Measurements from ENCODE around the gene LPCAT4. TPM values are rescaled to one million over a fixed set of nuclear protein-coding genes. Genes with fewer than 3 reads are reported as not detected.
"Not testable (repeated sequence)": the region's sequence is repeated elsewhere in the genome, so short reads cannot be mapped to it uniquely, and the experiment has no call there.

The LPCAT4 gene
- total and polyA plus RNA-seq, 9 of the 15 experiments (the other 6 are each of a cell fraction or from before 2014, with no cell fraction given) = 7.3 to 34.3 (median 14.4) TPM

- ATAC-seq; H3K9me1 ChIP-seq (ENCODE audit: control insufficient read depth, insufficient read depth, low read length); H3K4me3 ChIP-seq; H2AFZ ChIP-seq (ENCODE audit: low read depth, low read length); H3K4me1 ChIP-seq (replicated peaks in 1 of 2; ENCODE audit: control insufficient read depth in 2 of 2, insufficient read depth in 2 of 2, low read length in 2 of 2); H4K20me1 ChIP-seq (replicated peaks; ENCODE audit: control insufficient read depth, insufficient read depth, low read length); intact Hi-C loops (cut with micrococcal nuclease); H3K27ac ChIP-seq (ENCODE audit: extremely low read depth, low read depth, low read length); CTCF ChIA-PET (ENCODE audit: low intra/inter-chr PET ratio); H3K4me2 ChIP-seq (ENCODE audit: insufficient read depth, low read length); H3K9me3 ChIP-seq (replicated peaks; ENCODE audit: control insufficient read depth, insufficient read depth, low read depth, low read length); BruUV-seq (replicated peaks); in situ Hi-C loops (cut with MboI); H3K9ac ChIP-seq (ENCODE audit: insufficient read depth in 1 of 2, low read depth in 2 of 2, low read length in 2 of 2); FAIRE-seq; DNase-seq (ENCODE audit: extremely low read depth in 1 of 4, low spot score in 3 of 4); H3K79me2 ChIP-seq (ENCODE audit: control insufficient read depth, insufficient read depth, low read length); H3K36me3 ChIP-seq (ENCODE audit: control insufficient read depth, insufficient read depth, low read length): not testable (repeated sequence)
- POLR2A ChIA-PET = interaction anchor here (0.5 to 0.8 kb wide), 2 partner anchors 10 to 1088 kb away, joined by 3 read pairs; partner anchors contain the start of genes NOP10 and NUTM1
- TF ChIP-seq ZNF121 (CRISPR knock-in tag; conservative IDR thresholded peaks at IDR 0.05) = peak; percentile 64
- H3K27me3 ChIP-seq (ENCODE audit: control insufficient read depth in 2 of 2, insufficient read depth in 2 of 2, low read length in 2 of 2) = peaks cover 12 to 21% of the 10 kb centered on the region in 2 experiments
- WGBS (ENCODE audit: insufficient coverage, low coverage, missing lambda C conversion rate) = 43% methylated on average over 9 of the region's 12 CpGs
Measured at GRCh38 chr15:34352996-34353395, 14.0 kb downstream of the LPCAT4 start.

- Histone ChIP-seq H3K4me3 (no peak overlapping the region), H3K4me2 (ENCODE audit: insufficient read depth, low read length) (no peak overlapping the region), H3K79me2 (ENCODE audit: control insufficient read depth, insufficient read depth, low read length) (no peaks in the 10 kb centered on the region), H4K20me1 (replicated peaks; ENCODE audit: control insufficient read depth, insufficient read depth, low read length) (no peaks in the 10 kb centered on the region), H3K4me1 (replicated peaks in 1 of 2; ENCODE audit: control insufficient read depth in 2 of 2, insufficient read depth in 2 of 2, low read length in 2 of 2) (no peaks in the 10 kb centered on the region; a peak in 1 of 5 replicates), H3K9me3 (replicated peaks; ENCODE audit: control insufficient read depth, insufficient read depth, low read depth, low read length) (no peaks in the 10 kb centered on the region), H3K27ac (ENCODE audit: extremely low read depth, low read depth, low read length) (no peak overlapping the region), H3K9me1 (ENCODE audit: control insufficient read depth, insufficient read depth, low read length) (no peaks in the 10 kb centered on the region), H3K9ac (ENCODE audit: insufficient read depth in 1 of 2, low read depth in 2 of 2, low read length in 2 of 2) (no peak overlapping the region), H3K27me3 (ENCODE audit: control insufficient read depth in 2 of 2, insufficient read depth in 2 of 2, low read length in 2 of 2) (peaks cover 12 to 23% of the 10 kb centered on the region in 2 experiments), H3K36me3 (ENCODE audit: control insufficient read depth, insufficient read depth, low read length) (no peaks in the 10 kb centered on the region), H2AFZ (ENCODE audit: low read depth, low read length) (no peak overlapping the region)
- POLR2A ChIA-PET = interaction anchor here (1.0 kb wide), 1 partner anchor 12 kb away, joined by 3 read pairs; the partner anchor contains the start of gene SLC12A6
- ATAC-seq (no peak), FAIRE-seq (no peak), DNase-seq (ENCODE audit: extremely low read depth in 1 of 4, low spot score in 3 of 4) (no peak)
- in situ Hi-C loops (cut with MboI) = no loop called here
- intact Hi-C loops (cut with micrococcal nuclease) = no loop called here
- WGBS (ENCODE audit: insufficient coverage, low coverage, missing lambda C conversion rate) = 4% methylated on average over 4 of the region's 4 CpGs
- CTCF ChIA-PET (ENCODE audit: low intra/inter-chr PET ratio) = no interaction called here
- BruUV-seq (replicated peaks) = no TSS peak
- no peak for TF ChIP-seq ZNF717 (CRISPR knock-in tag; IDR thresholded peaks at IDR 0.05)
- TF ChIP-seq TARDBP (IDR thresholded peaks at IDR 0.05) = no peak
- TF ChIP-seq PHTF2 (CRISPR knock-in tag; IDR thresholded peaks at IDR 0.05) = no peak
- TF ChIP-seq MCM3 (IDR thresholded peaks at IDR 0.05) = no peak
- no peak for TF ChIP-seq ZEB2 (IDR thresholded peaks at IDR 0.05)
- no peak for TF ChIP-seq KAT2B (IDR thresholded peaks at IDR 0.05; ENCODE audit: low read depth, low read length)
- TF ChIP-seq ZBTB2 (IDR thresholded peaks at IDR 0.05) = no peak
- TF ChIP-seq ILK (tag; IDR thresholded peaks at IDR 0.05; ENCODE audit: borderline replicate concordance, low read depth) = no peak
- TF ChIP-seq SRF (CRISPR knock-in tag; IDR thresholded peaks at IDR 0.05) = no peak
Measured at GRCh38 chr15:34349769-34350168, 17.2 kb downstream of the LPCAT4 start.

All from K562 (cell line).